GM21528 (cell line): ENCODE measurements around the gene FCMR.
"Not testable (repeated sequence)": the region's sequence is repeated elsewhere in the genome, so short reads cannot be mapped to it uniquely, and the experiment has no call there.

Experiments
- ATAC-seq: cut with Tn5 transposase; IDR thresholded peaks from one replicate; pipeline ENCODE4 v1.9.1; 2021; ENCODE audit warnings: mild to moderate bottlenecking, moderate library complexity; ENCODE audit not compliant: unreplicated experiment, low FRiP score

Gene FCMR

DNA sequence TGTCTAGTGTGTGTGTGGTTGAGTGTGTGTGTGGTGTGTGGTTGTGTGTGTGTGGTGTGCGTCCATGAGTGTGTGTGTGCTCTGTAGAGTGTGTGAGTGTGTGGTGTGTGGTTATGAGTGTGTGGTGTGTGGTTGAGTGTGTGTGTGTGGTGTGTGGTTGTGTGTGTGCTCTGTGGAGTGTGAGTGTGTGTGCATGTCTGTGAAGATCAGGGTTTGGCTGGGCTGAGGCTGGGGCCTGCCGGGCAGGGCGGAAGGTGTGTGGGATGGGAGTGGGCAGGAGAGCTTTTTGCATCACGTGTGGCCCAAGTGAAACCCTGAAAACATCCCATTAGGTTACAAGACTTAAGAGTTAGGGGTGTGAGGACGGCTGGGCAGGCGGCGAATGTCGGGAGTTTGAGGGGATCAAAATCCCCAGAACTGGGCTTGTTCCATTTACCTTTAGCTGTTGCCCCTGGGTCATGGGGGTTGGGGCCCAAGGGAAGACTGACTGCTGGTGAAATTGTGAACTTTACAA, 2.9 kb upstream of the FCMR start:
- peak; percentile 23 for ATAC-seq

DNA sequence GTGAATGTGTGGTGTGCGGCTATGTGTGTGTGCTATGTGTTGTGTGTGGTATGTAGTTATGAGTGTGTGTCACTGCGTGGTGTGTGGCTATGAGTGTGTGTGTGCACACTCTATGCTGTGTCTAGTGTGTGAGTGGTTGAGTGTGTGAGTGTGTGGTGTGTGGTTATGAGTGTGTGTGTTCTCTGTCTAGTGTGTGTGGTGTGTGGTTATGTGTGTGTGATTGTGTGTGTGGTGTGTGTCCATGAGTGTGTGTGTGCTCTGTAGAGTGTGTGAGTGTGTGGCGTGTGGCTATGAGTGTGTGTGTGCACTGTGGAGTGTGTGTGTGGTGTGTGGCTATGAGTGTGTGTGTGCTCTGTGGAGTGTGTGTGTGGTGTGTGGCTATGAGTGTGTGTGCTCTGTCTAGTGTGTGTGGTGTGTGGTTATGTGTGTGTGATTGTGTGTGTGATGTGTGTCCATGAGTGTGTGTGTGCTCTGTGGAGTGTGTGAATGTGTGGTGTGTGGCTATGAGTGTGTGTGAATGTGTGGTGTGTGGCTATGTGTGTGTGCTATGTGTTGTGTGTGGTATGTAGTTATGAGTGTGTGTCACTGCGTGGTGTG, 2.3 kb upstream of the FCMR start:
- not testable (repeated sequence) for ATAC-seq

DNA sequence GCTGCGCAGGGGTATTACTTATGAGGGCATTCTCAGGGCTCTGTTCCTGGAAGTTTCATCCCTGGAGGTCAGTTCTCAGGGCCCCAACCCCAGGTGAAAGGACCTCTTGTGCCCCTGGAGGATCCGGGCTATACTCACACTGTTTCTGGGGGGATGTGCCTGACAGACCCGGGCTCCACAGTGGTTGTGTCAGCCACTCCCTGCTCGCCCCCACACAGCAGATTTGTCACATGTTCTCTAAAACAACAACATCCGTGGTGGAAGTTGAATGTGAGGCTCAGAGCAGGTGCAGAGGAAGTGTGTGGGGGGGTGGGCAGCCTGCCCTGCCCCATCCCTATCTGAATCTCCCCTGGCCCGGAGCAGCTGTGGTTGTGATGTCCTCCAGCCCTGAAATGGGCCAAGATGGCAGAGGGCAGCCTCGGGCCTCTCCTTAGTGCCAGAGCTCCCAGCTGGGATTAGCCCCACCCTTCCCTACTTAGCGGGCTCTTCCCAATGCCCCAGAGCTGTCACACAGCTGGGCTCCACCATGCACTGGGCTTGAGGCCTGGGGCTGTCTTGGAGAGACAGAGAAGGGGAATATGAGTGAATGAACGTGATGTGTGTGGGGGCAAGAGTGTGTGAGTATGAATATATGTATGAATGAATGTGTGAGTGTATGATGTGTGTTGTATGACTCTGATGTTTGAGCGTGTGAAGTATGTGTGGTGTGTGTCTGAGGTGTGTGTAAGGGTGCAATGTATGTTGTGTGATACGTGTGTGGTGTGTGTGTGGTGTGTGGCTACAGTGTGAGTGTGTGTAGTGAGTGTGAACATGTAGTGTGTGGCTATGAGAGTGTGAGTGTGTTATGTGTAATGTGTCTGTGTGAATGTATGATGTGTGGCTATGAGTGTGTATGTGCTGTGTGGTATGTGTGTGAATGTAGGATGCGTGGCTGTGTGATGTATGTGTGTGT, 1.5 kb upstream of the FCMR start:
- peak; percentile 48 for ATAC-seq

DNA sequence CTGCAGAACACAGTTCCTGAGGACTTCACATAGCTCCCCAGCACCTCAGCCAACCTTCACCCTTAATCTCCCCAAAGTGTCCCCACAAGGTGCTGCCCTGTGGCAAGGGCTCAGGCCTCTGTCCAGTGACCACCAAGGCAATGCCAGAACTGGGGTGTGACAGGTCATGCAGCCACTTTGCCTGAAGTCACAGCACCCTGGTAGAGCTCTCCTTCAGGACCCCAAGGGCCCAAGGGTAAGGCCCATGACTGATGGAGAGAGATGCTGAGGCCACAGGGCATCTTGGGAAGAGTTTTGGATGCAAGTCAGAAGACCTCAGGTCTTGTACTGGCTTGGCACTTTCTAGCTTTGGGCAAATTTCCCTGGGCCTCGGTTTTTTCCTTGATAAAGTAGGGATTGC, 783 bp upstream of the FCMR start:
- ATAC-seq = no peak

DNA sequence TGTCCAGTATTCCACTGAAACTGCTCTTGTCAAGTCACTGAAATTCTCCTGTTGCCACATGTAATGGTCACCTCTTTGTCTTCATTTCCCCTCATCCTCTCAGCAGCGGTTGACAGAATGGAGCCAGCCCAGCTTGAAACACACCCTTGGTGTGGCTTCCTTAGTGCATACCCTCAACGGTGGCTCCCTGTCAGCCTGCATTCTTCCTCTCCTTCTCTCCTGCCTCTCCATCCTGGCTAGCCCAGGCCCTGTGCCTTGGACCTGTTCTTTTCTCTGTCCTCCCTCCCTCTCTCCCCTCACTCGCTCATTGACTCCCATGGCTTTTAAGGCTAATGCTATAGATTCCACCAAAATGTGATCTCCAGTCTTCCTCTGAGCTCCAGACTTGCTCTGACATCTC, 3.7 kb downstream of the FCMR start:
- no peak for ATAC-seq

DNA sequence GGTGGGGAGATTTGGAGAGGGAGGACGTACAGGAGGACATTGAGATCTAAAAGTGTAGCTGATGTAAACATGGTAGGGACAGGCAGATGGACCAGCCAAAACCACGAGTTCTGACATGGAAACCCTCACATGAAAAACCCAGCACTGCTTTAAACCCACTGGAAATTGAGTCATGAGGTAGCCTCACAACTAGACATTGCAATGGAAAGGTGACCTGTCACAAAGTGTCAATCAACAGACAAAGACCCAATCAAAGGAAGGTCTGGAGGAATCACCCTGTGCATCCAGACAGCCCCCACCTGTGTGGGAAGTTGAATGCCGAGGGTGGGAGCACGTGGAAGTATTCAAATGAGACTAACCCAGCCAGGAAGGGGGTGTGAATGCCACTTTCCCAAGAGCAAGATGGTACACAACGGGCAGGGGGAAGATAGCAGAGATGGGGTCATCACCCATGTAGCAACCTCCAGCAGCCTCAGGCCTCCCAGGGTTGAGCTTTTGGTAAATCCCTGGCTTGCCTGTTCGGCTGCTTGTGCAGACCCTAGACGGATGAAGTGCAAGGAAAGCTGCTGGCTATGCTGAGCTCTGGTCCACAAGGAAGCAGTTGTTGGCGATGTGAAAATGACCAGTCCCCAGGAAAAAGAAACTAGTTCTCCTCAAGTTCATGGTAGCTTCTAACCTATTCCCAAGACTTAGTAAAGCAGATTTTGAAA, 5.6 kb downstream of the FCMR start:
- ATAC-seq = no peak

DNA sequence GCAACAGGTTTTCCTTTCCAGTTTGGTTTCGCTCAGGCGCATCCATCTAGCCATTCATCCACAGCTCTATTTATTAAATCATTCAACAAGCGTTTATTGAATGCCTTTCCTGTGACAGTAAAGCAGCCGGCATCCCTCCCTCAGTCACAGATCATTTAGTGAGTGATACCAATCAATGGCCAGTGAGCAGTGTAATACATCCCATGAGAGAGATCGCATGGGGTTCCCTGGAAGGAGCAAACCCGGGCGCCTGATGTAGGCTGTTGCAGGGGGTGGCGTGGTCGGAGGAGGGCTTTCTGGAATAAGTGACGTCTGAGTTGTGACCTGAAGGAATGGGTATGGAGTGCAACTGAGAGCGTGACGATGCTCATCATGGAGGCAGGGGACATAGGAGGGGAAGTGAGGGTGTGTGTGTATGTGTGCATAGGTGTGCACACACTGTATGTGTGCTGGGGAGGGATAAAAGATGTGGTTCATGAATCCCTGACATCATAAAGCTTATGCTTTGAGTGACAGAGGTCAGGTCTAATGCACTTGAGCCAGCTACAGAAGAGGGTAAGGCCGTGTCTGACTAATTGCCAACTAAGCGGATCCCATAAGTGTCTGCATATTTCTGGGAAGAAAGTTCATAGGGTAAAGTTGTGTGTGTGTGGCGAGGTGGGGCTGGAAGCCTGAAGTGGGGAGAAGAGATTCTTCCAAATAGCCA, 6.6 kb downstream of the FCMR start:
- no peak for ATAC-seq

DNA sequence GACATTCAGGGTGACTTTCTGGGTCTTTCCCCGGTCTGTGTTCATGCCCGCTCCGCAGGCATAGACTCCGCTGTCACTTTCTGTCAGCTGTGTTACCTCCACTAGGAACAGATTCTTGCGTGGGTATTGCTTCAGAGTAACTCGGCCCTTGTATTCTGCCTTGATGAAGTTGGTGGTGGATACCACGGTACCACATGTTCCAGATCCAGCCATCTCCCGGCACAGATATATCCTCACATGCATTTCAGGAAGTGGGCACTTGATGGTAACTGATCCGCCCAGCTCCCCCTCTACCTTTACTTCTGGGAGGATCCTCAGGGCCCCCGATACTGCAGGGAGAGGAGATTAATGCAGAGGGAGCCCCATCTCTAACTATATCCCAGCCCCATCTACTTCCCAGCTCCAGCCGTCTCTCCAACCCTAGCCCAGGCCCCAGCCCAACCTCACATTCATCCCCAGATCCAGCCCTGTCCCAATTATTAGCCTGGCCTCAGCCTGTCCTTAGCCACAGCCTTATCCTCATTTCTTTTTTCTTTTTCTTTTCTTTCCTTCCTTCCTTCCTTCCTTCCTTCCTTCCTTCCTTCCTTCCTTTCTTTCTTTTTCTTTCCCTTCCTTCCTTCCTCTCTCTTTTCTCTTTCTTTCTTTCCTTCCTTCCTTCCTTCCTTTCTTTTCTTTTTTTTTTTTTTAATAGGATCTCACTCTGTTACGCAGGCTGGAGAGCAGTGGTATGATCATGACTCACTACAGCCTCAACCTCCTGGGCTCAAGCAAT, 7.8 kb downstream of the FCMR start:
- no peak for ATAC-seq

DNA sequence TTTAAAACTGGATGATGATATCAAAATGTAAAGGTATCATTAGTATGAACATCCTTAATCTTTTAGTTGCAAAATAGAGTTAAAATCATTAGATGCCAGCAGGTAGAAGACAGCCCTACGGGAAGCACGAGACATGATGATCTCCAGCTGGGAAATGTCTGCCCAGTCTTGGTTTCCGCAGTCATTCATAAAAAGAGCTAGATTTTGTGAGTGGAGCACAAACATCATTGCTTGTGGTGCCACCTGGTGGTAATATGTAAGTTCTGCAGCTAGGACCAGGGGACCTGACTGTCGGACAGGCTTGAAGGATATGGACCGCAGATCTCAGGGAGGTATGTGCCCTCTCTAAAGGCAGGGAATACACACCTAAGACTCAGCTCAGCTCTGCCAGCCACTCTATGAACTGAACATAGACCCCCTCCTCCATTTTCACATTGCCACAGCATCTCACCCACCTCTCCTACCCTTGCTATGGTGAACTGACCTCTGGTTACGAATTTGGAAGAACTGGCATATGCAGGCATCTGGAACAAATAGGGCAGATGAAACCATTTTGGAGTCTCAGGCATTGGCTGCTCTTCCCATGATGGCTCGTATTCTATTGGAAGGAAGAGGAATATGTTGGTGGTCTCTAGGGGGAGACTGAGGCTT, 9.2 kb downstream of the FCMR start:
- no peak for ATAC-seq

DNA sequence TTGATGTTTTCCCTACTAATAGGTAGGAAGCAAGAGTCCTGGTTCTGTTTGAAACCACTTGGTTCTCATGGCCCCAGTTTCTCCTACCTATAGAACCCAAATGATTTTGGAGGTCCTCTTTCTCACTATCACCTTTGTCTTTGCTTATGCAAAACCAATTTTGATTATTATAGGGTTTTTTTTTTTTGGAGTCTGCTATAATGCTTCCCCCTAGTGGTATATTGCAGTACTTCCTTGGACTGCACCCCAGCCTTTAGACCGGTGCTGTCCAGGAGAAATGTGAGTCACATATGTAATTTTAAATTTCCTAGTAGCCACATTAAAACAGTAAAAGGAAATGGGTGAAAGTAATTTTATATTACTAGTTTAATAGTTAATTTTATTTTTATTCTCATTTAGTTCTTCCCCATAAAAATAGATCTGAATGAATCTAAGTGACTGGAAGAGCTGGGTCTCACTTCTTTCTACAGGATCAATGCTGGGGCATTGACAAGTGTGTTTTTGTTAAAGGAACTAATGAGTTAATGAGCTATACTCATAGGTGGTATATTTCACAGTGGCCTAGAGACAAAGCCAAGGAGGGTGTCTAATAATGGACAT, 10.6 kb downstream of the FCMR start:
- ATAC-seq = no peak

DNA sequence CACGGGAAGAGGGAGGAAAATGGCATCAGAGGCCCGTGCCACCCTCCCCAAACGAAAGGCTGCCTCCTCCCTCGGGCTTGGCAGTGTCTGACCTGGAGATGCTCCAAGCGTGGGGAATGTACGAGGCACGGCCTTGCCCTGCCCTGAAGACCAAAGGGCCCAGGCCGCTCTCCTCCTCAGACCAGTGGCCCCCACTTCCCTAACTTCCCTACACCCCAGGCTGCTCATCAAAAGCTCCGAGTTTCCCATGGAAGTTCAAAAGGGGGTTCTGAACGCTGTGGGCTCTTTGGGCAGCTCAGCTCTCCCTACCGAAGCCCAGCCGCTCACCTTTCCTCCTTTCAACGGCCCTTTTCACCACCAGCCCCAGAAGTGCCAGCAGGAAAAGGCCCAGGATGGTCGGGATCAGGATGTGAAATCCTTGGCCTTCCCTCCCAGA, 11.8 kb downstream of the FCMR start:
- ATAC-seq = no peak

DNA sequence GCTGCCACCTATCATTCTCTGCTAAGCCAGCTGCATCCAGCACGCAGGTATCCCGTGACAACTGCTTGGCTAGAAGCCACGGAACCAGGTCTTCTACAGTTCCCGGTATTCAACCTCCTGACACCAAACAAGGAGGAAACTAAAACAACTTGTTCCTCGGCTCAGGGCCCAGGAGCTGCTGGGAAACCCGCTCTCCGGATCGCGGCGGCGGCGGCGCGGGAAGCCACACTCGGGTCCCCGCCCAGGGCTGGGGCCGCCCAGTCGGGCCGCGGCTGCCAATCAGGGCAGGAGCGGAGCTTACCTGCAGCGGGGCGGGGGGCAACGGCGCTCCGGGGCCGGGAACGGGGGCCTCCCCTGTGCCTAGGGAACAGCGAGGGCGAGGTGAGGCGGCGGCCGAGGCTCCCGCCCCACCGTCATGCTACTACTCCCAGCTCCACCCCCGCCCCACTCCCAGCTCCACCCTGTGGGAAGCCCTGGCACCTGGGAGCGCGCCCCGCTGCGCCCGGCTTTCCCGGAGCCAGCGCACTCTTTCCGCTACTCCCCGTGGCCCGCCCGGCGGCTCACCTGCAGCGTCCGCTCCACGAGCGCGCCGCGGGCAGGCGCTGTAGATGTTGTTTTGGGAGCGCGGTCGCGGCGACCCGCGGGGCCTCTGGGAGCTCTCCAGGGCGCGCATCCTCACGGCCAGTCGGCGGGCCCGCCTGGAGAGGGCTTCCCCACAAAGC, 12.4 kb downstream of the FCMR start:
- ATAC-seq = no peak

DNA sequence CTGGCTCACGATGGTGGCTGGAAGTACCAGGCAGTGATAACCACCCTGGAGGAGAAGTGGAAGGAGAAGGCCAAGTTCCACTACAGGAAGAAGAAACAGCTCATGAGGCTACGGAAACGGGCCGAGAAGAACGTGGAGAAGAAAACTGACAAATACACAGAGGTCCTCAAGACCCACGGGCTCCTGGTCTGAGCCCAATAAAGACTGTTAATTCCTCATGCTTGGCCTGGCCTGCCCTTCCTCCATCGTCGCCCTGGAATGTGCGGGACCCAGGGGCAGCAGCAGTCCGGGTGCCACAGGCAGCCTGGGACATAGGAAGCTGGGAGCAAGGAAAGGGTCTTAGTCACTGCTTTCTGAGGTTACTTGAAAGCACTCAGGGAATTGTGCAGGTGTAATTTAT, 13.7 kb downstream of the FCMR start:
- no peak for ATAC-seq

DNA sequence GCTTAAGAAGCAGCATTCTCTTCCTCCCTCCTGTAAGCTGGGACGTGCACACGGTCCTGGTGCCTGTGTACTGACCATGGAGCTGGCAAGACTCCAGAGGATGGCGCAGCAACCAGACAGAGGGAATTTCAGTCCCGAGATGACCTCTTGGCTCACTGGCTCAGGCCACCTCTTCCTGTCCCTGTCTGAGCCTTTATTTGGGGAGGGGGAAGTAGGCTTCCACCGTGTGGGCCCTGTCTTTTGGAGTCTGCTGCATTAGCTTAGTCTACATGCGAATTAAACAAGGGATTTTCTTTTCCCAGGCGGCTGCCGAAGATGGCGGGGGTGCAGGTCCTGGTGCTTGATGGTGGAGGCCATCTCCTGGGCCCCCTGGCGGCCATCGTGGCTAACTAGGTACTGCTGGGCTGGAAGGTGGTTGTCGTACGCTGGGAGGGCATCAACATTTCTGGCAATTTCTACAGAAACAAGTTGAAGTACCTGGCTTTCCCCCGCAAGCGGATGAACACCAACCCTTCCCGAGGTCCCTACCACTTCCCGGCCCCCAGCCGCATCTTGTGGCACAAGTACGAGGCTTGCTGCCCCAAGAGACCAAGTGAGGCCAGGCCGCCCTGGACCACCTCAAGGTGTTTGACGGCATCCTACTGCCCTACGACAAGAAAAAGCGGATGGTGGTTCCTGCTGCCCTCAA, 14.3 kb downstream of the FCMR start:
- ATAC-seq = no peak

DNA sequence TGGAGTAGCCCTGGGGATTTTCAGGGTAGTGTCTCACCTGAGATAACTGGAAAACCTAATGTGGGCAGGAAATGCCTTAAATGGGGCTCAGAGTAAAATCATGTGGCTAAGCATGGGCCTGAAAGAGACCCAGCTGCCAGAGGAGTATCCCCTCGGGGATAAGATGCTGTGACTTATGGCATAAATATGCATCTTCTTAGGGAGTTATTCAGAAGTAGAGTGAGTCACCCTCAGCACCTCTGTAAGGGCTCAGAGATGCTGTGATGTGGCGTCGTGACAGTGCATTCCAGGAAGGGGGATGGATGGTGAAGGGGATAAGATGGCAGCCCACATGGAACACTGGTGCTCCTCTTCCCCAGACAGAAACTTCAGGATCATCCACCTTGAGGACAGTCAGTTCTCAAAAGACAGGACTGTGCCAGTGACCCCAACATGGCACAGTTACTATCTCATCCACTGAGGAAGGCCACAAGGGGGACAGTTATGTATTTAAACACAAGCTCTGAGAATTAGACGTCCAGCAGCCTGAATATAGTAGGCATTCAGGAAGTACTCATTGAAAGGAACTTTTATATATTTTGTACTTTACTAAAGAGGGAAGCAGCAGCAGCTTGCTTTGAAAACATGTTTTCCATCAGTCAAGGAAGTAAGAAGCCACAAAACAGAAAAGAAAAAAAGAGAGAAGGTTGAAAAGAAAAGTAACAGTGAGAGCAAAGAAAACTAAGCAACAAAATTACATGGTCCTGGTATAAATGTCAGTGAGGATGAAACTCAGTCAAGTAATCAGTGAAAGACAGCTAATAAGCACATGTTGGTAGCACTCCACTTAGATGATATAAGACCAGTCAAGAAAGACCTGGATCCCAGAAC, 16.2 kb downstream of the FCMR start:
- no peak for ATAC-seq

DNA sequence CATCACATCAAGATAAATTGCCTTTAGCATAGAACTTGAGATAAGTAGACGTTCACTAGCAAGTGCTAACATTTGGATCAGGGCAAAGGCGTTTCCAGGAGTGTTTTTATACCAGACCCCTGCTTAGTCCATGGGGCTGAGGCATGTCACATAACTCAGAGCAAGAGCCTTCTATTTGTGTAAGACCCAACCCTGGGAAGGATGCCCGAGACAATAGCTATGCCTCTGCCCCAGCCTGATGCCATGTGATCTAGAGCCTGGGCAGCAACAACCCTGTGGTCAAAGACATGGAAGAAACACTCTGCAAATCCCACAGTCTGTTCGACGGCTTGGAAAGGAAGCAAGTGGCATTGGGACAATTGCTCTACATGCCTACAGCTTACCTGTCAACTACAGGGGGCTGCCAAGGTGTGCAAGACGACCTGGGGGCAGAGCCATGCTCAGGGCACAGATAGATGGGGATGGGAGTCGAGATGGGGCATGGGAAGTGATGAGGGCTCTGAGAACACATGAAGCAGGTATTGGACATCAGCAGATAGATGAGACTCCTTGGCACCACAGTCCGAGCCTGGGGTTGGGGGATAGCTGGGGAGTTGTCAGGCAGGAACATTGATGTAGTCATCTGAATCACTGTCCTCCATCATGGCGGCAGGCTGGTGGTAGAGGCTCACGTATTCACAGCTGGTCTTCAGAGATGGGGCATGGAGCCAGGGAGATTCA, 17.2 kb downstream of the FCMR start:
- ATAC-seq = no peak
